SIG-M5 treated with dmso at 0.1 percent for 504 hours (cell line): ENCODE results near the gene NOCT.
"Not testable (repeated sequence)": the region's sequence is repeated elsewhere in the genome, so short reads cannot be mapped to it uniquely, and the experiment has no call there.

Experiments
- DNase-seq: peaks from one replicate; lab custom pipeline; 2025; ENCODE audit not compliant: unreplicated experiment; lab: John Stamatoyannopoulos, UW

Gene NOCT

GRCh38 chr4:139042981-139043460 lies 27.4 kb downstream of the NOCT start:
- no peak for DNase-seq

- DNase-seq, result no peak
Observed at GRCh38 chr4:139044291-139044690, 28.7 kb downstream of the NOCT start.

GRCh38 chr4:139048026-139048425 lies 32.4 kb downstream of the NOCT start:
- DNase-seq, result no peak

GRCh38 chr4:139050446-139050845 lies 34.9 kb downstream of the NOCT start:
- no peak for DNase-seq

DNA sequence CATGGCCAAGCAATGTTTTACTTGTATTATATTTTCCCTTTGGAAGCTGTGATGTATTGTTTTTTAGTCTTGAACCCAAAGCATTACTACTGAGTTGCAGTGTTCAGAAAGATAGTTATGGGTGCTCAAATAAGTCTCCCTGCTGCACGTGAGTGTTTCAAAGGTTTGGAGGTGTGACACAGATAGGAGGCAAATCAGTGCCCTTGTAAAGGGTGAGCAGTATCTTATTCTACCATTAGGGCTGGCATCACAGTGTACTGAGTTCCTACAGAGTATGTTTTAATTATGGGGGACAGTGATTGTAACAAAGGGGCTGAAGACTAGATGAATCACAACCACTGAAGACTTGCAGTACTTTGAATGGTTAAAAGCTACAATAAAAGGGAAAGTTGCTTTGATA lies 38.3 kb downstream of the NOCT start:
- DNase-seq, result no peak

DNA sequence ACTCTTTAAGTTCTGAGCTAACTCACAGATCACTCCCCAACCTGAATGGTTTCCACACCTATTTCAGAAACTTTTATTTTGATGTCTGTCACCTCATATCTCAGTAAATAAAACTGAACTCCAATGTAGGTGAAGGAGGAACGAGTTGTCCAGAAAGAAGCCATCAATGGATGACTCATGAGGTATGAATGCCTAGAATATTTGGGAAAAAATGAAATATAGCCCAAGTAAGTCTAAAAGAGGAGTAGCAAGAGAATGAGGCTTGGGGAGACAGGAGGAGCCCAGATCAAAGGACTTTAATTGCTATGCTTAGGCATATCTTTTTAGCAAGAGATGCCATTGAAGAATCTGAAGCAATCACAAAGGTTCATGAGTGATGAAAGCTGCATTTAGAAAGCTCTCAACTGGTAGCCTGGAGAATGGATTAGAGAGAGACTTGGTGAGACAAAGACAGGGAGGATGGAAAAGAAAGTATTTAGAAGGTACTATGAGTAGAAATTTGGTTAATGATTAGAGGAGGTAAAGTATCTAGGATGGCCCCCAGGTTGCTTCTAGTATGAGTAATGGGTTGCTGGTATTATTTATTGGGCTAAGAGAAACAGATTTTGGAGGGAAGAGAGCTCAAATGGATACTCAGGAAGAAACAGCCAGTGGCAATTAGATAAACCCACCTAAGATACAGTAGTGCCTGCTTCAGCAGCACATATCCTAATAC lies 39.4 kb downstream of the NOCT start:
- no peak for DNase-seq

DNA sequence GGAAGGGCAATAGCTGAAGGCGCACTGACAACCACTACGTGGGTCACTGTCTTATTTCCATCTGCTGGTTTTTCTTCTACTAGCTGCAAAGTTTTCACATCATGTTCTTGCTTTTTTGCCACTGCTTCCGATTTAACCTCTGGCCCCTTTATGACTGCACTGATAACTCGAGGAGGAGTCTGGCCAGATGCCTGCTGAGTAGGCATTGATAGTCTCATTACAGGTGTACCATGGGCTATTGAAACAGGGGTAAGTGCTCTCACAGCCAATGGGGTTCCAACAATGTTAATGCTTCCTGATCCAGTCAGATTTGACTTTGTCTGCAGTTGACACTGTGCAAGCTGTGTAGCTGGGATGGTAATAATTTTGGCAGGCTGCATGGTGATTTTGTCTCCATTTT lies 43.4 kb downstream of the NOCT start:
- DNase-seq, result not testable (repeated sequence)

DNA sequence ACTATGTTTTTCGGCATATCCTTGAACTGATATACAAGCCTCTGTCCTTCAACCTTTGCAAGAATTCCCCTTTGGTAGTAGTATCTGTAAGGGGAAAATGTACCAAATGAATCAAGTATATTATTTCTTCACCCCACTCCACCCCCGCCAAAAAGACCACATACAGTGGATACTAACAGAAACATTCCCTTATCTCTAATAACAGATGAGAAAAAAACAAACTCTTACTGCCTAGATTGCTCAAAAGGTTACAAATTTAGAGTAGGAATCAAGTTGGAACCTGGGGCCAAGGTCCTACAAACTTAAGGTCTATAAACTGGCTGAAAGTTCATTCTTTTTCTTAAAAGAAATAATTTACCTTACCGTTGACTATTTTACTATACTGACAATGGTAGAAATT lies 45.0 kb downstream of the NOCT start:
- no peak for DNase-seq

GRCh38 chr4:139076016-139076744 lies 60.6 kb downstream of the NOCT start:
- DNase-seq, result no peak

DNA sequence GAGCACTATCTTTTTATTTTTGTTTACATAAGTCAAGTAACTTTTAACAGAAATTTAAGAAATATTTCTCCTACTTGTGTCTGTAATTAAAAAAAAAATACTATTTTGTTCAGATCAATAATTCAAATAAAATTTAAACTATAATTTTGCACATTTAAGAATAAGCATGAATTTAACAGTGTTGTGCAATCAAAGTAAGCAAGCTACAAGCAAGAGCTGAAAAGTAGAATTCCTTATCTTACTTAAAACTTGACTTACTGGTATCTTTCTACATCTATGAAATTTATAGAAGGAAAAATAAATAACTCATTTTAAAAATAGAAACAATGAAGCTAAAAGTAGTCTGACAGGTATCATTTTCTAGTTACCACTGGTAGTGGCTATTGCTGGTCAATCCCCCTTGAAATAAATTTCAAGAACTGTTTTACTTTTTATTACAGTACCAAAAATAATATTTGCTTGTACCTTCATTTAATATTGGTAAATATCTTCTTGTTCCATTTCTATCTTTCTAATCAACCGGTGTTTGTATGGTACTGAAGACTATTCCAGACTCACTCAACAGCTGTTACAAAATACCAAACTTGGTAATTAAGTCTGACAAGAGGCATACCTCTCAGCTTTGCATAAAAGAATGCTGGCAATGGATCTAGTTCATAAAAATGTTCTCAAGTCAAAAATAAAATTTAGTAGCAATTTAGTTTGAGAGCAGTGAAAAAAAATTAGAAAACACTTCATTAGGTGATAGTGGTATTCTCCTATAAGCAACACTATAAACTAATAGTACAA lies 62.2 kb downstream of the NOCT start:
- no peak for DNase-seq

GRCh38 chr4:139078926-139079325 lies 63.3 kb downstream of the NOCT start:
- no peak for DNase-seq

GRCh38 chr4:139082750-139083606 lies 67.4 kb downstream of the NOCT start:
- peak; percentile 98 for DNase-seq

DNA sequence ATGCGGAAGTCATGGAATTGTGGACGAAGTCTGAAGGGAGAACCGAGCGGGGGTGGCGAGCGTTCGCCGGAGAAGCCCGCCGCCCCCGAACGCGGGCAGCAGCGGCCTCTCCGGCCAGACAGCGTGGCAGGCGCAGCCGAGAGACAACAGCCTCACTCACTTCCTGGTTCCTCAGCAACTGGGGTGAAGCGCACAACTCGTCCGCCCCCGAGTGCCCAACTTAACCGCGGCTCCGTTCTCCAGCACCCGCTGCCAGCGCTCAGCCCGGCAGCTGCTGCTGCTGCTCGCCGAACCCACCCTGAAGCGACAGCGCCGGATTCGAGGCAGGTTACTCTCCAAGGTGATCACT lies 68.0 kb downstream of the NOCT start:
- peak; percentile 68 for DNase-seq

GRCh38 chr4:139083956-139084803 lies 68.6 kb downstream of the NOCT start:
- DNase-seq, result peak; percentile 79

DNA sequence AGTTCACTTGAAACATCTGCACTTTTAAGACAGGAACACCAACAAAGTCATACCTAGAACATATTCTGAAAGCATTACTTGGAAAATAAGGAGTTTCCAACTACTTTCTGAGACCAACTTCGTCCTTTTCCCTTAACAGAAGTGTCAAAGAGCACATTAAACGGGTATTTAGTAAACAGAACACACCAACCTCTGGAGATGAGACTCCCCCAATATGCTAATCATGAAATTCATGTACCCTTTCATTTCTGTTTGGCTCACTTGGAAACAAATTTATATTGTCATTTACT lies 69.2 kb downstream of the NOCT start:
- DNase-seq, result no peak

GRCh38 chr4:139085141-139085540 lies 69.6 kb downstream of the NOCT start:
- peak; percentile 30 for DNase-seq

DNA sequence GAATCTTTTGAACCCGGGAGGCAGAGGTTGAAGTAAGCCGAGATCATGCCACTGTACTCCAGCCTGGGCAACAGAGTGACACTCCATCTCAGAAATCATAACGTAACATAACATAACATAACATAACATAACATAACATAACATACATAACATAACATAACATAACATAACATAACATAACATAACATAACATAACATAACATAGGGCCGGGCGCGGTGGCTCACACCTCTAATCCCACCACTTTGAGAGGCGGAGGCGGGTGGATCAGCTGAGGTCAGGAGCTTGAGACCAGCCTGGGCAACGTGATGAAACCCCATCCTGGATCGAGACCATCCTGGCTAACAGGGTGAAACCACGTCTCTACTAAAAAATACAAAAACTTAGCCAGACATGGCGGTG lies 76.7 kb downstream of the NOCT start:
- no peak for DNase-seq
